ENCODE measurements around the gene GOLGA6C. TPM values are rescaled to one million over a fixed set of nuclear protein-coding genes. Genes with fewer than 3 reads are reported as not detected.

GOLGA6C gene
- total and polyA plus RNA-seq, 9 of the 15 experiments (the other 6 are each of a cell fraction or from before 2014, with no cell fraction given): not detected

GRCh38 chr15:75307778-75308390 lies 49.8 kb downstream of the GOLGA6C start:
- Histone ChIP-seq H3K9ac (ENCODE audit: insufficient read depth in 1 of 2, low read depth in 2 of 2, low read length in 2 of 2) (no peak overlapping the region), H3K36me3 (ENCODE audit: control insufficient read depth, insufficient read depth, low read length) (no peaks in the 10 kb centered on the region), H3K27ac (ENCODE audit: extremely low read depth, low read depth, low read length) (no peak overlapping the region), H3K4me1 (replicated peaks in 1 of 2; ENCODE audit: control insufficient read depth in 2 of 2, insufficient read depth in 2 of 2, low read length in 2 of 2) (peaks cover 0 to 4% of the 10 kb centered on the region in 2 experiments; a peak in 2 of 5 replicates), H3K9me3 (replicated peaks; ENCODE audit: control insufficient read depth, insufficient read depth, low read depth, low read length) (no peaks in the 10 kb centered on the region), H4K20me1 (replicated peaks; ENCODE audit: control insufficient read depth, insufficient read depth, low read length) (no peaks in the 10 kb centered on the region), H3K9me1 (ENCODE audit: control insufficient read depth, insufficient read depth, low read length) (no peaks in the 10 kb centered on the region), H3K4me3 (no peak overlapping the region), H3K27me3 (ENCODE audit: control insufficient read depth in 2 of 2, insufficient read depth in 2 of 2, low read length in 2 of 2) (peaks cover 8 to 20% of the 10 kb centered on the region in 2 experiments), H3K4me2 (ENCODE audit: insufficient read depth, low read length) (peak overlapping the region; percentile 51), H2AFZ (ENCODE audit: low read depth, low read length) (no peak overlapping the region; the same call in 1 of the 2 replicates), H3K79me2 (ENCODE audit: control insufficient read depth, insufficient read depth, low read length) (no peaks in the 10 kb centered on the region)
- 2% methylated on average over 15 of the region's 15 CpGs for WGBS (ENCODE audit: insufficient coverage, low coverage, missing lambda C conversion rate)
- BruUV-seq (replicated peaks): no TSS peak
- peak; percentile 99 for ATAC-seq
- FAIRE-seq: peak; percentile 72
- peak; percentile 68 to 78 (median 73) for DNase-seq (ENCODE audit: extremely low read depth in 1 of 4, low spot score in 3 of 4)
- CTCF ChIA-PET (ENCODE audit: low intra/inter-chr PET ratio): interaction anchor here (0.7 to 0.8 kb wide), 2 partner anchors 279 to 397 kb away, joined by 3 read pairs; no protein-coding TSS in a partner anchor
- in situ Hi-C loops (cut with MboI) (loop anchor here (5.0 to 10.0 kb wide), 3 partner anchors 86 to 1243 kb away; no protein-coding TSS in a partner anchor), intact Hi-C loops (cut with micrococcal nuclease) (no loop called here)
- POLR2A ChIA-PET: interaction anchor here (0.6 to 0.7 kb wide), 2 partner anchors 142 to 265 kb away, joined by 3 read pairs; no protein-coding TSS in a partner anchor
- no peak for TF ChIP-seq FOSL1 (tag; conservative IDR thresholded peaks at IDR 0.05)
- no peak for TF ChIP-seq DLX4 (CRISPR knock-in tag; IDR thresholded peaks at IDR 0.05)
- no peak for TF ChIP-seq IRF1 (CRISPR knock-in tag; IDR thresholded peaks at IDR 0.05; ENCODE audit: borderline replicate concordance)
- no peak for TF ChIP-seq ESRRA (IDR thresholded peaks at IDR 0.05; ENCODE audit: borderline replicate concordance, low read depth)
- peak; percentile 60; the same call in 1 of the 2 replicates for TF ChIP-seq REST (IDR thresholded peaks at IDR 0.05; ENCODE audit: borderline replicate concordance)
- TF ChIP-seq REST (CRISPR knock-in tag; IDR thresholded peaks at IDR 0.05; ENCODE audit: low read depth): no peak
- no peak for TF ChIP-seq POLR3G (IDR thresholded peaks at IDR 0.05; ENCODE audit: extremely low read depth, insufficient read length, insufficient replicate concordance)
- TF ChIP-seq MTA1 (IDR thresholded peaks at IDR 0.05; ENCODE audit: borderline replicate concordance): 0 out of 2 replicates have a peak, but pooled peaks have one; percentile 57
- TF ChIP-seq USF2 (CRISPR knock-in tag; IDR thresholded peaks at IDR 0.05): no peak
